NCI-H510A (cell line): Measurements from ENCODE around the gene FBRSL1.

ENCODE experiments used
- DNase-seq: peaks from one replicate; lab custom pipeline; 2025; lab: John Stamatoyannopoulos, UW

The FBRSL1 gene

DNA sequence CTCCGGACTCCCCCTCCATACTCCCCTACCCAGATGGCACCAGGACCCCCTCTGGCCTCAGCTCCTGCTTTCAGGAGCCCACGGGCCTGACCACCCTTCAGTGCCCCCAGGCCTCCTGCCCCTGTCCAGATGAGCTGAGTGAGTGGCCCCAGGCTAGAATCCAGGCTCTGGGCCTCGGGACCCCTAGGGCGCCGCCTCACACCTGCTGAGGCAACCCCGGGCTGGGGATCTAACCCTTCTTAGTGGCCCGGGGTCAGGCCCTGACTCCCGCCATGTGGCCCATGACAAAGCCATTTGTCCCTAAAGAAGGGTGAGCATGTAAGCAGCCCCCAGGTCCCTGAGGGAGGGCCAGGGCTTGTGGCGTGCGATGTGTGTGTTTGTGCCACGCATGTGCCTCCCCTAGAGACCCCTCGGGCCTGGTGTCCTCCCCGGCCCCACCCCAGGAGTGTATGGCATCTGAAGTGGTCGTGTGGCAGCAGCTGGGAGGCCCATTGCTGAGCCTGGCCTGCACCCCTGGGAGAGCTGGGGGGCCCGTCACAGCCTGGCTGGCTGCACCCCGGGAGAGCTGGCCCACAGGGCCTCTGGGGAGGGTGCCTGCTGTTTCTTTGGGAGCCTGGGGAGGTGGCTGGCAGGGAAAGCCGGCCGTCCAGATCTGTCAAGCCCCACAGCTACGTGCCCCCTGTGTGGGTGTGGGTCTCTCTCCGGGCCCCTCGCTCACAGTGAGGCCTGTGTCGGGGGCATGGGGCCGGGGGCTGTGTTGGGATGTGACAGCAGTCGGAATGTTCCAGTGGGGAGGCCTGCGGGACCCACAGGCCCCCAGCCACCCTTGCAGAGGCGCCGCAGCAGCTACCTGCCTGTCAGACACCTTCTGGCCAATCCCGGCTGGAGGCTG, 7.8 kb downstream of the FBRSL1 start:
- no peak for DNase-seq

DNA sequence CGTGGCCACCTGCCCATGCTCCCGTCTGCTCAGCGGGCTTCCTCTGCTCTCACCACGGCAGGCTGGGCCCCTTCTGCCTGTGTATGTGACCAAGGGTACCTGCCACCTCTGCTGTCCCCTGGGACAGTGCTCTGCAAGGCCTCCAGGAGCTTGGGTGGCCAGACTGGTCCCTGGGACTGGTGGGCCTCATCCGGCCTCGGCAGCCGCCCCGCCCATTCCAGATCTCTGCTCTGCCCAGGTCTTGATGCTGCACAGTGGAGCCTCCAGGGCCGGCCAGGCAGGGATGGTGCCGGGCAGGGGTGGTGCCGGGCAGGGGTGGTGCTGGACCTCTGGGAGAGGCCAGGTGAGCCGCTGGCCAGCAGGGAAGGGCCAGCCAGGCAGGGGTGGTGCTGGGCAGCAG, 9.0 kb downstream of the FBRSL1 start:
- DNase-seq, result no peak

DNA sequence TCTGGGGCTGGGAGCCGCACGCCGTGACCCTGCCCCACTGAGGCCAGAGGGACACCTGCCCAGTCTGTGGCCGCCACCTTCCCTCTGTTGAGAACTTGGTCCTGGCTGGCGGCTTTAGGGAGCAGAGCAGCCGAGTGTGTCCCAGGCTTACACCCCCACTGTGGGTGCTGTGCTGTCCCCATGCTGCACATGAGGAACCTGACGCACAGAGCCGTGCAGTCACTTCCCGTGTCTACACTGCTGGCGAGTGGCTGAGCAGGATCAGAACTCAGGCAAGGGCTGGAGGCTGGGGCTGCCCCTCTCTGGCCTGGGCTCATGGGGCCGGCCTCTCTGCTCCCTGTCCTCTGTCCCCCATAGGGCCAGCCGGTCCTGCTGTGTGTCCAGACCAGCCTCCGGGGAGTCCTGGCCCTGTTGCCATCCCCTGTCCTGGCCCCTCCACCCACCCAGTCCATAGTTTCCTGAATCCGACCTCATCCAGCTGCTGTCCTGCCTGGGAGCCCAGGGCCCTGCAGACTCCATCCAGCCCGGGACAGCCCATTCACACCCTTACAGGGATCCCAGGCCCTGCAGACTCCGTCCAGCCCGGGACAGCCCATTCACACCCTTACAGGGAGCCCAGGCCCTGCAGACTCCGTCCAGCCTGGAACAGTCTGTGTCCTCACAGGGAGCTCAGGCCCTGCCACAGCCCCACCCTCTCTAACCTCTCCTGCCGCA, 10.3 kb downstream of the FBRSL1 start:
- DNase-seq, result no peak

DNA sequence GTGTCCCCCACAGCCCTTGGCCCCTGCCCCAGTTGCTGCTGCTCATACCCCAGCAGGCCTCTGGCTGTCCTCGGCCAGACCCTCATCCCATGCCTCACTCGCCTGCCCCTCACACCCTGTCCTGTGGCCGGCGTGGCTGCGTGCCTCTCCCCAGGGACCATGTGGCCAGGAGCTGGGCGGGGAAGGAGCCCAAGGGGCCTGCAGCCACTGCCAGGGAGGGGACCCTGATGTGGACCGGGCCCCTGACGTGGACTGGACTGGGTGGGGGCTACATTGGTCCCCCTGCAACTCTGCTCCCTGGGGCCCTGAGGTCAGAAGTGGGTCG, 10.9 kb downstream of the FBRSL1 start:
- DNase-seq, result no peak

DNA sequence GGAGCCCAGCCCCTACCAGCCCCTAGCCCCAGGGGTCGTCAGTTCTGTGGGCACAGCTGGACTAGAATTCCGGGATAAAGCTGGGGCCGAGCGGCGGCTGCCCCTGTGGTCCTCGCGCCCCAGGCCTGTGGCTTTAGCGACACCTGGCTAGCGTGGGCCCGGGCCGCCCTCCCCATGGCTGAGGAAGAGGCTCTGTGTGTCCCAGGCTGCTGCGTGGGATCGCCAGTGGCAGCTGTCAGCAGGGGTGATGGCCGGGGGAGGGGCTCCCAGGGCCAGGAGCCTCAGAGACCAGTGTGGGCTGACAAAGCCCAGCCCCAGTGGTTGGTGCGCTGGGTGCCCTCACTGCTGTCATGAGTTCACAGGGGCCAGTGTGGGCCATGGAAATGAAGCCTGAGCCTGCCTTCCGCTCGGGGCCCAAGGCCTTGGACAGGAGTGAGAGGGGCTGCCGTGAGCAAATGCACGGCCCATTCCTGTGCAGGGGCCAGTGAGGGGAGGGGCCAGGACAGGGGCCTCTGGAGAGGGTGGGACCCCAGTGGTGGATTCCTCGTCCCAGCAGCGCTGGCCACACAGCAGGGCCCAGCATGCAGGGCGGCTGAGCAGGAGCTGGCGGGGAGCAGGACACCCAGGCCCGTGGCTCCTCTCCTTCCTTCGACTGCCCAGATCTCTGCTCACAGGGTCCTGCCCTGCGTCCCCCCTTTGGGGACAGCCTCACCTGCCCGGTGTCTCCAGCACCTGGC, 11.4 kb downstream of the FBRSL1 start:
- no peak for DNase-seq

DNA sequence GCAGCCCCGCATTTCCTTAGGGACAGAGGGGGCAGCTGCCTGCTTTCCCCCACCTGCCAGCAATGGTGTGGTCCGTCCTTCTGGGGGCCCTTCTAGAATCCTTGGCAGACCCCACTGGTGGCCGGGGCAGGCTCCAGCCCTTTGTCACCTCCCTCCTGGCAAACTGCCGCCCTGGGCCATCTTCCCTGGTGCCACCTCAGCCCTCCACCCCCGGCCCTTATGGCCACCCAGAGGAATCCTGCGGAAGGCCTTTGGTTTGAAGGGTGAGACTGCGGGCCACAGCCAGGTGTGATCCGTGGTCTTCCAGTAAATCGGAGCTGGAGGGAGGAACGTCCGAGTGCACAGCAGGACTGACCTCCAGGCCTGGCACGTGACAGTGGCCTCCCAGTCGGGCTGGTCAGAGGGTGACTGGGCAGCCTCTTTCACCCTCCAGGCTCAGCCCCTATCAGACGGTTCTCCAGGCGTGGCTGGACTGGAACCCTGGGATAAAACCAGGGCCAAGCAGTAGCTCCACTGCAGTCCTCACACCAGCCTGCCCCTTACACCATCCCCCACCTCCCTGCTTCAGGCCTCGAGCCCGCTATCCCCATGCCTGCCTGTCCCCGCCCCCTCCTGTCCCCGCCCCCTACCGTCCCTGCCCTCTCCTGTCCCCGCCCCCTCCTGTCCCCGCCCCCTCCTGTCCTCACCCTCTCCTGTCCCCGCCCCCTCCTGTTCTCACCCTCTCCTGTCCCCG, 12.4 kb downstream of the FBRSL1 start:
- no peak for DNase-seq

DNA sequence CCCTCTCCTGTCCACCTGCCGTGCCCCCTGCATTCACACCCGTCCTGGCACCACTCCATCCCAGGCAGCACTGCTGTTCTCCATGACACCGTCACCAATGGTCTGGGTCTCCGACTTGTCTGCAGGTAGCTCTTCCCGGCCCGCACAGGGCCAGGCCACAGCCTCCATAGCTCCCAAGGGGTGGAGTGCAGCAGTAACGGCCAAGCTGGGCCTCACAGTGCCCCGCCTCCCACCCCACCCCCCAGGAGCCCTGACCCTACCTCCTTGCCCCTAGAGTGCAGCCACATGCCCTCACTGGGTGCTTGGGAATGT, 12.9 kb downstream of the FBRSL1 start:
- DNase-seq, result no peak

DNA sequence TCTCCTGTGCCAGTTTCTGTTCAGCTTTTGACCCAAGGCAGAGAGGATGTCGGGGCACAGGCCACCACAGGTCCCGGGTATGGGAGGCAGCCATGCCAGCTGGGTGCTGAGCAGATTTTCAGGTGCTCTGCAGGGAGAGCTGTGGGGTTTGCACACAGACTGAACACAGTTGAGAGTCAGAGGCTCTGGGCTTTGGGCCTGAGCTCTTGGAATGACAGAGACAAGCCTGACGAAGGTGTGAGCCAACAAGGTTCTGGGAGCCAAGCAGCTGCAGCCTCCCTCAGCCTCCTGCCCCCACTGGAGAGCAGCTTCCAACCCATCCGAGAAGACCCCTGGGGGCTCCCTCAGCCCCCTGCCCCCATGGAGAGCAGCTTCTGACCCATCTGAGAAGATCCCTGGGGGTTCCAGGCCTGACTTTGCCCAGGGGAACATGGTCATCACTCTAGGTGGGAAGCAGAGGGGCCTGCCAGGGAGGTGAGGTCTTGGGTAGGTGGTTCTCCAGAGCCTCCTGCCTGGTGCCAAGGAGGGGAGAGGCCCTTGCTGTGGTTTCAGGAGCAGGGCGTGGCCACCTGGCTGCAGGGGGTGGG, 13.8 kb downstream of the FBRSL1 start:
- DNase-seq, result no peak

DNA sequence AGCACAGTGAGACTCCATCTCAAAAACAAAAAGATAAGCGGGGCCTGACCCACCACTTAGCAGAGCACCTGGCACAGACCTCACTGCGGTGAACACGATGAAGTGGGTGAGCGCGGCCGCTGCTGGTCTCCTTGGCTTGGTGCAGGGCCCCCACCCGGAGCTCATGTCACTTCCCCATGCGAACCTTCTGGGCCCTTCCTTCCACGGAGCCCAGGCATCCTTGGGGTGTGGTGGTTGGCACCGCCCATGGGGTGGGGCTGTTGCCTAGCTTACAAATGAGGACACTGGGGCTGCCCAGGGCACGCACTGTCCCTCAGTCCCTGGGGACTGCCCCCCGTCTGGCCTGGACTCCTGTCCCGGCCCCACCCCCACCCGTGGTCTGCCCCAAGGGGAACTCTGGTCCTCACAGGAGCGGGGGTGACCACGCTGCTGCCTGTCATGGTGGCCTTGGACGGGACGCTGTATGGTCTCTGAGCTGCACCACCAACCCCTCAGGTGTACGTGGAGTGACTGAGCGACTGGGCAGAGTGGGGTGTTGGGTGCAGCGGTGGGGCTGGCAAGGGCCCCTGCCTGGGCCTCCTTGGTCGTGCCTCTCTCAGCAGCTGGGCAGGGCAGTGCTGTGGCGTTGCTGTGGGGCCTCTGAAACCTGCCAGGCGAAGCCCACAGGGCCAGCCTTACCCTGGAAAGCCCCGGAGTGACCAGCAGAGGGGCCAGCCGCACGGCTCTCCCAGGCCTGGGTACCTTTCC, 15.3 kb downstream of the FBRSL1 start:
- no peak for DNase-seq

DNA sequence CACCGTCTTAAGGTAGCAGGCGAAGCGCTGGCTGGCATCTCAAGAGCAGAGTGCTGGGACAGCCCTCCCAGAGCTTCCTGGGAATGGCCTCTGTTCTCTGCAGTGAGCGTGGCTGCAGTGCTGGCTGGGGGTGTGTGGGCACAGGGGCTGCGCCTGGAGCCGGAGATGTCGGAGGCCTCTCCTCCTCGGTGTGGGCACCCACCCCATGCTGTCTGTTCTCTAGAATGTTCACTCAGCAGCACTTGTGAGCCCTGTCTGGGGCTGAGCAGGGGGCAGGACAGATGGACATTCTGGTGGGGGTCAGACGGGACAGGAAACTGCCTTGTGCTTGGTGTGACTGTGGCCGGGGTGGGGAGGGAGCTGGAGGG, 15.9 kb downstream of the FBRSL1 start:
- no peak for DNase-seq

DNA sequence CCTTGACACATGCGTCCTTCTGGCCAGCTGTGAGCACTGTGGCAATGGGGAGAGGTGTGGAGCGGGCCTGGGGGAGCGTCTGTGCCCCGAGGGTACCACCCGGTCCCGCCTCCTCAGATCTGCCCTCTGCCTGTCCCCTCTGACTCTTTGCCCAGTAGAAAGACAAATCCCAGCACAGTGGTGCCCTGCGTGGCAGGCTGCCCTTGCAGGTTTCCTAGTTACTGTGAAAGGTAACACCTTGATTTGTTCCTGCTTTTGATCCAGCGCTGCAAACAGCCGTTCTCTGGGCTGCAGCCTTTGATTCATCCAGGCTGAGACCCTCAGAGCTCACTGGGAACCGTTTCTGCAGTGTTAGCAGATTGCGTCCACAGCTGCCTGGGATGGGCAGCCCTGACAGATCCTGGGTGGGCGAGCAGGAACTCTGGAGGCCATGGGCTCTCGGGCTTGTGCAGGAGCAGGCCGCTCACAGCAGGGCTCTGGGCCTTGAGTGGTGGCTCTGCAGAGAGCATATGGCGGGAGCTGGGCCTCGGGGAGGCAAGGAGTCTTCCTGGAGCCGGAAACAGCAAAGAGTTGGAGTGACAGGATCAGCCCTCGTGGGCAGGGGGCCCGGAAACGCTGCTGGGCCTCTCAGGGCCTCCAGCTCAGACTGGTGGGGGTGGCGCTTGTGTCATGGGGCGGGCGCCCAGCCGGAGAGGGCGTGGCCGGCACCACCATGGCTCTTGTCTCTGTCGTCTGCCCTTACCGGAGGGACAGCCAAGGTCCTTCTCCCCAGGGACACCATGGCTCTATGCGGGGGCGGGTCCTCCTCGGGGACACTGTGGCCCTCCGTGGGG, 16.6 kb downstream of the FBRSL1 start:
- no peak for DNase-seq

DNA sequence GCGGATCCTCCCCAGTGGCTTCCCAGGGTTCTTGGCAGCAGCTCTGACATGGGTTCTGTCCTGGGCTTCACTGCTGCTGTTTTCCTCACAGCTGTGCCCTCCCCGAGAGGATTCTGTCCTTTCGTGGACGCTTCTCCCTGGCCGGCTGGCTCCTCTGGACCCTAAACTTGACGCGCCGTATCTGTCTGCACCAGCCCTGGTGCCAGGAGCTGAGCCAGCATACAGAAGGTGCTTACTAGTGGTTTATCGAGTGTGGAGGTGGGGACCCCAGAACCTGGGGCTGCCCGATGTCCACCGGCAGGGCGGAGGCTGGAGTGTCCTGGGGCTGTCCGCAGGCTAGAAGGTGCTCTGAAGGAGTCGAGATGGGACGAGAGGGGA, 17.2 kb downstream of the FBRSL1 start:
- DNase-seq, result no peak

DNA sequence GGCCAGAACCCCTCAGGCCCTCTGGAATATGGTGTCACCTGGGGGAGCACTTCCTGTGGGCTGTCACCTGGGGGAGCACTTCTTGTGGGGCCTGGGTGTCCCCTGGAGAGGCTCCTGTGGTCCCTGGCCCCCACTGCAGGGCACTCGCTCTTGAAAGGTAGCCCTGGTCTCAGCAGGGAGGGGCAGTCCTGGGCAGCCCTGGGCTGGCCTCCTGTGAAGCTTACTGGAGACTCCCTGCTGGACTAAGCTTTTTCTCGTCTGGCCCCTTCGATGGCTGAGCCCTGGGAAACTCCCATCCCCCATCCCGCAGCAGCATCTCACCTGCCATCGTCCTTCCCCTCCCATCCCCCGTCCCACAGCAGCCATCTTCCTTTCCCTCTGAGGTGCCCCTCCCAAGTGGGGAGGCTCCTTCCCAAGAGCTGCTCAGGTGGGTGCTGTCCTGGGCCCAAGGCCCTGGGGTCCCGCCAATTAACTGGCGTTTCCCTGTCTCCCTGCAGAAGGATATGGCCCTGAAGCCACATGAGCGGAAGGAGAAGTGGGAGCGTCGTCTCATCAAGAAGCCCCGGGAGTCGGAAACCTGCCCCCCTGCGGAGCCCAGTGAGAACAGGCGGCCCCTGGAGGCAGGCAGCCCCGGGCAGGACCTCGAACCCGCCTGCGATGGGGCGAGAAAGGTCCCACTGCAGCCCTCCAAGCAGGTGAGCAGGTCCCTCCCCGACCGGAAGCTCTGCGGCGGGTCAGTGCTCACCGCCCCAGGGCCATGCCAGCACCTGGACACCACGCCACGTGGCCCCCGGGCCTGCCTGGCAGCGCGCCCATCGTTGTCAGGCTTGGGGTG, 17.9 kb downstream of the FBRSL1 start:
- no peak for DNase-seq

DNA sequence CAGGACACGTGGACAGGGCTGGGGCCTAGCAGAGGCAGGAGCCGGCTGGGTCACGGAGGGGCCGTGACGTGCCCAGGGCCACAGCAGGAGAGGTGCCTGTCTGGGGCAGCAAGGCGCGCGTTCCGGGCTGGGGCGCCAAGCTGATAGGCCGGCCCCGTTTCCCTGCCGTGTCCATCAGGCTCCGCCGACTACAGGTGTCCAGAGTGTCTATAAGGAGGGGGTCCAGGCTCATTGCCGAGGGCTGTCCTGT, 18.5 kb downstream of the FBRSL1 start:
- DNase-seq, result no peak

DNA sequence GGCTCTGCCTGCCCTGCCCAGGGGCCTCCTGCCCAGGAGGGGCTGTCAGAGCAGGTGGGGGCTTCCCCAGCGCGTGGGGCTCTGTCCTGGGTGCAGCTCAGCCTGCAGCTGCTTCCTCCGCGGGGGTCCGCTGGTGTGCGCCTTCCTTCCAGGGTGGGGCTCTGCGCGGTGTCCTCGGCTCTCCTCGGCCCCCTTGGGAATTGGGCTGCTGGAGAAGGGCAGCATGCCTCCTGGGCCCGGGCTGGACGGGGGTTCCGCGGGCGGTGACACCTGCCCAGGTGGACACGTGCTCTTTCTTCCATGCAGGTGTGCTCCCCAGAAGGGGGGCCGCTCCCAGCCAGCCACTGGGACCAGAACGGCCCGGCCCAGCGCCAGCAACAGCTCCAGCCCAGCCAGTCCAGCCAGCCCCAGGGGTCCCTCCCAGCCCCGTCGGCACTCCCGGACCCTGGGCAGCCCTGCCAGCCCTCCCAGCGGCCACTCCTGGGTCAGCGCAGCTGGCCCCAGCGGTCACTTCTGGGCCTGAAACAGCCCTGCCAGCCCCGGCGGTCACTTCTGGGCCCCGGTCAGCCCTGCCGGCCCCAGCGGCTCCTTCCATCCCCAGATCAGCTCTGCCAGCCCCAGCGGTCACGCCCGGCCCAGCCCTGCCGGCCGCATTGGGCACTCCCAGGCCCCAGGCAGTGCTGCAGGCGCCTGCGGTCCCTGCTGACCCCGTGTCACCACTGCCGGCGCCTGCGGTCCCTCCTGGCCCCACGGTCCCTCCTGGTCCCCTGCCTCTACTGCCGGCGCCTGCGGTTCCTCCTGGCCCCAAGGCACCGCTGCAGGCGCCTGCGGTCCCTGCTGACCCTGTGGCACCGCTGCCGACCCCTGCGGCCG, 19.1 kb downstream of the FBRSL1 start:
- no peak for DNase-seq

DNA sequence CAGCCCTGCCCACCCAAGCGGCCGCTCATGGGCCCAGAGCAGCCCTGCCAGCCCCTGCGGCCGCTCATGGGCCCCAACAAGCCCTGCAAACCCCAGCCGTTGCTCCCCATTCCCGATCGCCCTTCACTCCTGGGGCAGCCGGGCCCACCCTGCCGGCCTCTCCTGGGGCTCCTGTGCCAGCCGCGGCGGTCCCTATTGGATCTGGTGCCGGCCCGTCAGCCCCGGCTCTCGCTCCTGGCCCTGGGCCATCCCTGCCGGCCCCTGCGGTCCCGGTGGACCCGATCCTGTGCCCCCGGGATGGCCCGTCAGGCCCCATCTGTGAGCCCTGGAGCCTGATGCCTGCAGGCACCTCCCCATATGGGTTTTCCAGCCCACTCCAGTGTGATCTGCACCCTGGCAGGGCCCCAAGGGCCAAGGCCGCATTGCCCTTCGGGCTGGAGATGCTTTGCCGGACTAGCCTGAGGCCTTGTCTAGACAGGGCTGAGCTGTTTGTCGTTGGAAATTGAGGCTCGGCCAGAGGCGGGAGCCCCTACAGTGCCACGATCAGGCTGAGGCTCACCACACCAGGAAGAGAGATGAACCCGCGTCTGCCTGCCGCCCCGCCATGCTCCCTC, 20.3 kb downstream of the FBRSL1 start:
- DNase-seq, result no peak

DNA sequence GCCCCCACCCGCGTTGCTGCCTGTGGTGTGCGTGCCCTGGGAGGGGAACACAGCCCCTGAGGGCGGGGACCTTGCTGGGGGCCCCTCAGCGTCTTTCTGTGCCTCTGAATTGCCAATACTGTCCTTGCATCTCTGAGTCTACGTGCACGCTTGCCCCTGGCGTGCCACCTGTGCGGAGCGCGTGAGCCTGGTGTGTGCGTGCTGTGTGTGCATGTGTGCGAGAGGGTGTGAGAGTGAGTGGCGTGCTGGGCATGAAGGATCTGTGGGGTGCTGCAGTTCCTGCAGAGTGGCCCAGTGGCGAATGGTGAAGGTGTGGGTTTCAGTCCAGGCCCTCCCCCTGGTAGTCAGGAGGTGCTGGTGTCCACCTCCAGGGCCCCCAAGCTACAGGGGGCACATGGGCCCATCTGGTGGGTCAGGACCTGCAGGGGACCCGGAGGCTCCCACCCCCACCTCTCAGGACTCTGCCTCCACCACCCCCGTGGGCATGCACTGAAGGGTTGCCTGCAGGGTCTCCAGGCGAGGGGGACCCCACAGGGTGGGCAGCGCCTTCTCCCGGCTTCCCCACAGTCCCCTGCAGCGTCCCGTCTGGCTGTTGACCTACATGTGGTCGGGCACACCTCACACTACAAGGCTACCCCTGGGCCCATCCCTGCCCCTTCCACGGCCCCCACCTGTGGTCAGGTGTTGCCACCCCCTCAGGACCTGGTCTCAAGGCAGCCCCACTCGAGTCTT, 21.0 kb downstream of the FBRSL1 start:
- no peak for DNase-seq
